HepG2 (cell line): ENCODE data around the gene SLC39A2. TPM values are rescaled to one million over a fixed set of nuclear protein-coding genes. Genes with fewer than 3 reads are reported as not detected.

Source experiments
- CBX5 ChIP-seq: sonication (generic); formaldehyde crosslinking; IDR thresholded peaks from 2 replicates; pipeline ENCODE4 v1.4.0; 2020; ENCODE audit warnings: missing genetic modification reagents, borderline replicate concordance
- KLF9 ChIP-seq: IDR thresholded peaks from 2 replicates; pipeline ENCODE4 v1.6.1; 2016; ENCODE audit warnings: low read depth
- SAP130 ChIP-seq: IDR thresholded peaks from 2 replicates; pipeline ENCODE4 v1.6.1; 2016; ENCODE audit warnings: low read depth
- SP4 ChIP-seq: sonication (generic); formaldehyde crosslinking; IDR thresholded peaks from 2 replicates; pipeline ENCODE4 v1.8.1; 2023; ENCODE audit warnings: mild to moderate bottlenecking, missing genetic modification reagents
- ZBTB42 ChIP-seq: sonication (generic); formaldehyde crosslinking; IDR thresholded peaks from 2 replicates; pipeline ENCODE4 v1.5.0; 2020; ENCODE audit warnings: mild to moderate bottlenecking, missing genetic modification reagents
- ZFX ChIP-seq: sonication (generic); formaldehyde crosslinking; IDR thresholded peaks from 2 replicates; pipeline ENCODE4 v1.4.0; 2020; ENCODE audit warnings: mild to moderate bottlenecking, low read depth, missing genetic modification reagents, moderate library complexity
- ZNF292 ChIP-seq: sonication (generic); formaldehyde crosslinking; IDR thresholded peaks from 2 replicates; pipeline ENCODE4 v1.8.1; 2022; ENCODE audit warnings: mild to moderate bottlenecking, low read depth, missing genetic modification reagents, borderline replicate concordance
- ZNF468 ChIP-seq: sonication (generic); formaldehyde crosslinking; IDR thresholded peaks from 2 replicates; pipeline ENCODE4 v1.8.0; 2022; ENCODE audit warnings: mild to moderate bottlenecking, moderate library complexity, missing genetic modification reagents
- ZNF775 ChIP-seq: sonication (generic); formaldehyde crosslinking; IDR thresholded peaks from 2 replicates; pipeline ENCODE4 v1.4.0; 2020; ENCODE audit warnings: missing genetic modification reagents, mild to moderate bottlenecking, moderate library complexity, borderline replicate concordance
- ZNF816 ChIP-seq: sonication (generic); formaldehyde crosslinking; IDR thresholded peaks from 2 replicates; pipeline ENCODE4 v1.8.0; 2022; ENCODE audit warnings: missing genetic modification reagents, mild to moderate bottlenecking, borderline replicate concordance
- ZNF839 ChIP-seq: sonication (generic); formaldehyde crosslinking; IDR thresholded peaks from 2 replicates; pipeline ENCODE4 v1.4.0; 2020; ENCODE audit warnings: missing genetic modification reagents, mild to moderate bottlenecking, borderline replicate concordance
- polyA plus RNA-seq, 8 experiments: library from polyadenylated mRNA; depleted of rRNA in 3 of 8; stranded (reverse) in 7 of 8; unstranded in 1 of 8; fragments of >200 nt; fragmentation: Illumina TruSeq in 4 of 8; extraction: Trizol in 4 of 8; gene quantifications; 2 replicates each; pipeline versions ENCODE4 v1.2.1 to v1.2.3, GENCODE V29; 2011 to 2016; ENCODE audit warnings: low read depth in 4 of 8, missing spikeins in 1 of 8, mixed read lengths in 1 of 8; ENCODE audit not compliant: insufficient read depth in 1 of 8
- total RNA-seq, 5 experiments: library from RNA; depleted of rRNA; stranded (reverse); fragments of >200 nt; fragmentation: Illumina TruSeq; extraction: Trizol; gene quantifications; 2 replicates each; pipeline ENCODE4 v1.2.3, GENCODE V29; 2016; ENCODE audit warnings: low read depth in 1 of 5
- TF ChIP-seq, protein P1 (sequence below), 2 experiments: sonication (generic) in 1 of 2; formaldehyde crosslinking in 1 of 2; IDR thresholded peaks; 2 replicates each; pipeline versions ENCODE4 v1.5.1 to v1.6.1; 2011 to 2020; ENCODE audit warnings: borderline replicate concordance in 1 of 2, low read depth in 1 of 2, low read length in 1 of 2, mild to moderate bottlenecking in 1 of 2, missing genetic modification reagents in 1 of 2, moderate library complexity in 1 of 2
- TF ChIP-seq, protein P2 (sequence below): sonication (generic); formaldehyde crosslinking; IDR thresholded peaks from 2 replicates; pipeline ENCODE4 v1.8.0; 2022; ENCODE audit warnings: missing genetic modification reagents, mild to moderate bottlenecking, borderline replicate concordance
- TF ChIP-seq, protein P3 (sequence below): sonication (generic); formaldehyde crosslinking; conservative IDR thresholded peaks from 2 replicates; pipeline ENCODE4 v1.8.0; 2022; ENCODE audit warnings: low read depth, missing genetic modification reagents
- TF ChIP-seq, protein P4 (sequence below): IDR thresholded peaks from 2 replicates; pipeline ENCODE4 v1.6.1; 2016; ENCODE audit warnings: low read depth, control low read depth
- TF ChIP-seq, protein P5 (sequence below): sonication (generic); formaldehyde crosslinking; IDR thresholded peaks from 2 replicates; pipeline ENCODE4 v1.4.0; 2020; ENCODE audit warnings: missing genetic modification reagents
- TF ChIP-seq, protein P6 (sequence below): sonication (generic); formaldehyde crosslinking; IDR thresholded peaks from 2 replicates; pipeline ENCODE4 v1.5.0; 2020; ENCODE audit warnings: mild to moderate bottlenecking, missing genetic modification reagents

Gene SLC39A2
- total and polyA plus RNA-seq, 2 of the 13 experiments (the other 11 are each of a cell fraction or from before 2014, with no cell fraction given), result 0.08 to 0.11 TPM

DNA sequence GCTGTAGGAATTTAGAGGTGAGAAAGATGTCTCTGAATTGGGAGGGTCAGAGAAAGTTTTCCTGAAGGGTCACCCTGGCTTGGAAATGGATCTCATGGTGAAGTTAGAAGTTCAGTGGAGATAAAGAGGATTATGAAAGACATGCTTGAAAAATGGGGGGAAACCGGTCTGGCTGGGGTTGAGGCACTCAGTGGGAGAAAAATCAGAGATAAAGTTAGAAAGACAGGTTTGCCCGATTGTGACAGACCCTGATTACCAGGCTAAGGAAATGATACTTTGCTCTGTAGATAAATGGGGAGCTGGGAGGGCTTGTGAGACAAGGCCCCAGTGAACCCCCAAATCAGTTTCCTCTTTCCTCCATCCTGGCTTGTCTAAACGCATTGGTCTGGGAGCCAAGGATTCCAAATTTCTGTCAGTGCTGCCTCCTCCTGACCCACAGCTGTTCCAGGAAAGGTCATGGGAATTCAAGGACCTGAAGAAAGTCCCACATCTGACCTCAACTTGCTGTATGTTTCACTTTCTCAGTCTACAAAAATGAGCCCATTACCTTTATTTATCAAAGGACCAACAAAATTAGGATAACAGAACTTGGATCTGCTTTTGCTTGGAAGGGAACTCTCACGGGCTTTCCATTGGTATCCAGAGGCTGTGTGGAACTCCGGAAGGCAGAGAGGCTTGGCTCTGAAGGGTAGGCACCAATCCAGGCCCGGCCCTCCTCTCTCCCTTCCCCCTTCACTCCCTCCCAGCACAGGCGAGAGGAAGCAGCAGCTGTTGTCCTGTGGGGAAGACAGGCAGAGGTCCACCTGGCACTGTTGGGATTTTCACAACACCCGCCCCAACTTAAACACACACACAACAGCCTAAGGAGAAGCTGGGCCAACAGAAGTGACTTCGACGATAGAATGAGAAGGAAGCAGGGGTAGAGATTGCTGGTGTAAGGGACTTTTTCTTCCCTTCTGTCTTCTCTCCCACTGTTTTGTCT, 39.6 kb downstream of the SLC39A2 start (continued):
- TF ChIP-seq, protein P1, sequence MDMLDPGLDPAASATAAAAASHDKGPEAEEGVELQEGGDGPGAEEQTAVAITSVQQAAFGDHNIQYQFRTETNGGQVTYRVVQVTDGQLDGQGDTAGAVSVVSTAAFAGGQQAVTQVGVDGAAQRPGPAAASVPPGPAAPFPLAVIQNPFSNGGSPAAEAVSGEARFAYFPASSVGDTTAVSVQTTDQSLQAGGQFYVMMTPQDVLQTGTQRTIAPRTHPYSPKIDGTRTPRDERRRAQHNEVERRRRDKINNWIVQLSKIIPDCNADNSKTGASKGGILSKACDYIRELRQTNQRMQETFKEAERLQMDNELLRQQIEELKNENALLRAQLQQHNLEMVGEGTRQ (IDR thresholded peaks at IDR 0.05; ENCODE audit: low read depth, low read length), result no peak
- TF ChIP-seq, protein P1 (CRISPR knock-in tag; IDR thresholded peaks at IDR 0.05; ENCODE audit: borderline replicate concordance), result no peak
- TF ChIP-seq, protein P2, sequence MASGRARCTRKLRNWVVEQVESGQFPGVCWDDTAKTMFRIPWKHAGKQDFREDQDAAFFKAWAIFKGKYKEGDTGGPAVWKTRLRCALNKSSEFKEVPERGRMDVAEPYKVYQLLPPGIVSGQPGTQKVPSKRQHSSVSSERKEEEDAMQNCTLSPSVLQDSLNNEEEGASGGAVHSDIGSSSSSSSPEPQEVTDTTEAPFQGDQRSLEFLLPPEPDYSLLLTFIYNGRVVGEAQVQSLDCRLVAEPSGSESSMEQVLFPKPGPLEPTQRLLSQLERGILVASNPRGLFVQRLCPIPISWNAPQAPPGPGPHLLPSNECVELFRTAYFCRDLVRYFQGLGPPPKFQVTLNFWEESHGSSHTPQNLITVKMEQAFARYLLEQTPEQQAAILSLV (CRISPR knock-in tag), result no peak
- TF ChIP-seq ZNF816 (CRISPR knock-in tag) (no peak), KLF9 (CRISPR knock-in tag) (no peak), SAP130 (peak; percentile 70; the same call in 1 of the 2 replicates), ZNF839 (CRISPR knock-in tag) (no peak), ZNF292 (peak; percentile 95; the same call in 1 of the 2 replicates), ZBTB42 (CRISPR knock-in tag) (no peak), ZFX (peak; percentile 76), ZNF468 (CRISPR knock-in tag) (no peak), SP4 (CRISPR knock-in tag) (no peak), CBX5 (CRISPR knock-in tag) (peak; percentile 57; the same call in 1 of the 2 replicates), ZNF775 (CRISPR knock-in tag) (no peak)
- TF ChIP-seq, protein P3, sequence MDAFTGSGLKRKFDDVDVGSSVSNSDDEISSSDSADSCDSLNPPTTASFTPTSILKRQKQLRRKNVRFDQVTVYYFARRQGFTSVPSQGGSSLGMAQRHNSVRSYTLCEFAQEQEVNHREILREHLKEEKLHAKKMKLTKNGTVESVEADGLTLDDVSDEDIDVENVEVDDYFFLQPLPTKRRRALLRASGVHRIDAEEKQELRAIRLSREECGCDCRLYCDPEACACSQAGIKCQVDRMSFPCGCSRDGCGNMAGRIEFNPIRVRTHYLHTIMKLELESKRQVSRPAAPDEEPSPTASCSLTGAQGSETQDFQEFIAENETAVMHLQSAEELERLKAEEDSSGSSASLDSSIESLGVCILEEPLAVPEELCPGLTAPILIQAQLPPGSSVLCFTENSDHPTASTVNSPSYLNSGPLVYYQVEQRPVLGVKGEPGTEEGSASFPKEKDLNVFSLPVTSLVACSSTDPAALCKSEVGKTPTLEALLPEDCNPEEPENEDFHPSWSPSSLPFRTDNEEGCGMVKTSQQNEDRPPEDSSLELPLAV (CRISPR knock-in tag), result no peak
- TF ChIP-seq, protein P4, sequence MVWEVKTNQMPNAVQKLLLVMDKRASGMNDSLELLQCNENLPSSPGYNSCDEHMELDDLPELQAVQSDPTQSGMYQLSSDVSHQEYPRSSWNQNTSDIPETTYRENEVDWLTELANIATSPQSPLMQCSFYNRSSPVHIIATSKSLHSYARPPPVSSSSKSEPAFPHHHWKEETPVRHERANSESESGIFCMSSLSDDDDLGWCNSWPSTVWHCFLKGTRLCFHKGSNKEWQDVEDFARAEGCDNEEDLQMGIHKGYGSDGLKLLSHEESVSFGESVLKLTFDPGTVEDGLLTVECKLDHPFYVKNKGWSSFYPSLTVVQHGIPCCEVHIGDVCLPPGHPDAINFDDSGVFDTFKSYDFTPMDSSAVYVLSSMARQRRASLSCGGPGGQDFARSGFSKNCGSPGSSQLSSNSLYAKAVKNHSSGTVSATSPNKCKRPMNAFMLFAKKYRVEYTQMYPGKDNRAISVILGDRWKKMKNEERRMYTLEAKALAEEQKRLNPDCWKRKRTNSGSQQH (CRISPR knock-in tag), result 0 out of 2 replicates have a peak, but pooled peaks have one; percentile 49
- TF ChIP-seq, protein P5, sequence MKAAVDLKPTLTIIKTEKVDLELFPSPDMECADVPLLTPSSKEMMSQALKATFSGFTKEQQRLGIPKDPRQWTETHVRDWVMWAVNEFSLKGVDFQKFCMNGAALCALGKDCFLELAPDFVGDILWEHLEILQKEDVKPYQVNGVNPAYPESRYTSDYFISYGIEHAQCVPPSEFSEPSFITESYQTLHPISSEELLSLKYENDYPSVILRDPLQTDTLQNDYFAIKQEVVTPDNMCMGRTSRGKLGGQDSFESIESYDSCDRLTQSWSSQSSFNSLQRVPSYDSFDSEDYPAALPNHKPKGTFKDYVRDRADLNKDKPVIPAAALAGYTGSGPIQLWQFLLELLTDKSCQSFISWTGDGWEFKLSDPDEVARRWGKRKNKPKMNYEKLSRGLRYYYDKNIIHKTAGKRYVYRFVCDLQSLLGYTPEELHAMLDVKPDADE (CRISPR knock-in tag), result no peak
- TF ChIP-seq, protein P6, sequence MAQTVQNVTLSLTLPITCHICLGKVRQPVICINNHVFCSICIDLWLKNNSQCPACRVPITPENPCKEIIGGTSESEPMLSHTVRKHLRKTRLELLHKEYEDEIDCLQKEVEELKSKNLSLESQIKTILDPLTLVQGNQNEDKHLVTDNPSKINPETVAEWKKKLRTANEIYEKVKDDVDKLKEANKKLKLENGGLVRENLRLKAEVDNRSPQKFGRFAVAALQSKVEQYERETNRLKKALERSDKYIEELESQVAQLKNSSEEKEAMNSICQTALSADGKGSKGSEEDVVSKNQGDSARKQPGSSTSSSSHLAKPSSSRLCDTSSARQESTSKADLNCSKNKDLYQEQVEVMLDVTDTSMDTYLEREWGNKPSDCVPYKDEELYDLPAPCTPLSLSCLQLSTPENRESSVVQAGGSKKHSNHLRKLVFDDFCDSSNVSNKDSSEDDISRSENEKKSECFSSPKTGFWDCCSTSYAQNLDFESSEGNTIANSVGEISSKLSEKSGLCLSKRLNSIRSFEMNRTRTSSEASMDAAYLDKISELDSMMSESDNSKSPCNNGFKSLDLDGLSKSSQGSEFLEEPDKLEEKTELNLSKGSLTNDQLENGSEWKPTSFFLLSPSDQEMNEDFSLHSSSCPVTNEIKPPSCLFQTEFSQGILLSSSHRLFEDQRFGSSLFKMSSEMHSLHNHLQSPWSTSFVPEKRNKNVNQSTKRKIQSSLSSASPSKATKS (CRISPR knock-in tag), result no peak
